ENCODE results near the gene PLCB1. TPM values are rescaled to one million over a fixed set of nuclear protein-coding genes. Genes with fewer than 3 reads are reported as not detected.
A peak's percentile ranks its signal among the peaks of the same experiment; 100 is the strongest.

Gene PLCB1
- total RNA-seq, 1 donor from 2014 or later: 10.8 TPM

DNA sequence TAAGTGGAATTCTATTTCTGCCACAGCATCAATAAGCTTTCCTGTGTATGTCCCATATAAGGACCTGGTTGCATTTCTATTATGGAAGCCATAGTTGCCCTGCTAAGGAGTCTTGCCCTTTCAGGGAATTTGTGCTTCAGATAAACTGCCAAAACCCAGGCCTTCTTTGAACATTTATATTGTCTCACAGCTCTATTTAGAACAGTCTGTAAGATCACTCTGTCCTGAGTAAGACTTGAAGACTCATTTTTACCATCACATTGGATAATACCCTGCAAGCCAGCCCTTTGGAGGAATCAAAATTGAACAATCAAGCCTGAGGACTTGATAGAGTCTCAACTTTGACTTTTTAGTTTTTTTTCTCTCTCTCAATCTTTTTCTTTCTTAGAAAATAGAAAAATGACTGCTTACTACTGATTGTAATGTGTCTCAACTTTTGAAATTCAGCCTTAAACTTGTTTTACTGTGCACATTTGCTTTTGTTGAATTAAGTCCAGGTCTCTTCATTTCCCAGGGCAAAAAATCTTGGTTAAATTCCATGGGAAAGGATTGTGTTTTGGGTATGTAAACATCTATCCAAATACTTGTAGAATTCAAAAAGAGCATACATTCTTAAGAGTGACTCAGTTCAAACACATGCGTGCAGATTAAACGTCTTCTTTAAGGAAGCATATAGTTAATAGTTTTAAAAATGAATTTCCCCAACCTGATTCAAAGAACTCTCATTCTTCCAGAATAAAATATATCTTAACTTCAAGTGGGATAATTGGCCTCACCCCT, 91.2 kb downstream of the PLCB1 start:
- H3K4me3 Mint-ChIP-seq (ENCODE audit: unreplicated experiment): peak overlapping the region; percentile 26
- H3K27me3 Mint-ChIP-seq (ENCODE audit: low read depth): no peaks in the 10 kb centered on the region
- H3K9me3 Mint-ChIP-seq (ENCODE audit: low read depth): no peaks in the 10 kb centered on the region
- H3K36me3 Mint-ChIP-seq (ENCODE audit: low read depth): no peaks in the 10 kb centered on the region
- DNase-seq (ENCODE audit: low spot score): no peak
- peak overlapping the region; percentile 83 for H3K27ac Mint-ChIP-seq (ENCODE audit: unreplicated experiment)
- H3K4me1 Mint-ChIP-seq (ENCODE audit: low read depth): peaks cover 65% of the 10 kb centered on the region
- TF ChIP-seq CTCF (IDR thresholded peaks at IDR 0.05): no peak

GRCh38 chr20:8225658-8226057, 93.6 kb downstream of the PLCB1 start:
- H3K4me1 Mint-ChIP-seq (ENCODE audit: low read depth): peaks cover 50% of the 10 kb centered on the region
- no peak overlapping the region for H3K4me3 Mint-ChIP-seq (ENCODE audit: unreplicated experiment)
- H3K36me3 Mint-ChIP-seq (ENCODE audit: low read depth): no peaks in the 10 kb centered on the region
- TF ChIP-seq CTCF (IDR thresholded peaks at IDR 0.05): no peak
- no peaks in the 10 kb centered on the region for H3K9me3 Mint-ChIP-seq (ENCODE audit: low read depth)
- H3K27me3 Mint-ChIP-seq (ENCODE audit: low read depth): no peaks in the 10 kb centered on the region
- DNase-seq (ENCODE audit: low spot score): no peak
- H3K27ac Mint-ChIP-seq (ENCODE audit: unreplicated experiment): no peak overlapping the region

GRCh38 chr20:8226106-8226505, 94.0 kb downstream of the PLCB1 start:
- H3K27ac Mint-ChIP-seq (ENCODE audit: unreplicated experiment): no peak overlapping the region
- no peak for DNase-seq (ENCODE audit: low spot score)
- H3K27me3 Mint-ChIP-seq (ENCODE audit: low read depth): no peaks in the 10 kb centered on the region
- no peak for TF ChIP-seq CTCF (IDR thresholded peaks at IDR 0.05)
- no peaks in the 10 kb centered on the region for H3K9me3 Mint-ChIP-seq (ENCODE audit: low read depth)
- peaks cover 2% of the 10 kb centered on the region for H3K36me3 Mint-ChIP-seq (ENCODE audit: low read depth)
- no peak overlapping the region for H3K4me3 Mint-ChIP-seq (ENCODE audit: unreplicated experiment)
- H3K4me1 Mint-ChIP-seq (ENCODE audit: low read depth): peaks cover 54% of the 10 kb centered on the region

DNA sequence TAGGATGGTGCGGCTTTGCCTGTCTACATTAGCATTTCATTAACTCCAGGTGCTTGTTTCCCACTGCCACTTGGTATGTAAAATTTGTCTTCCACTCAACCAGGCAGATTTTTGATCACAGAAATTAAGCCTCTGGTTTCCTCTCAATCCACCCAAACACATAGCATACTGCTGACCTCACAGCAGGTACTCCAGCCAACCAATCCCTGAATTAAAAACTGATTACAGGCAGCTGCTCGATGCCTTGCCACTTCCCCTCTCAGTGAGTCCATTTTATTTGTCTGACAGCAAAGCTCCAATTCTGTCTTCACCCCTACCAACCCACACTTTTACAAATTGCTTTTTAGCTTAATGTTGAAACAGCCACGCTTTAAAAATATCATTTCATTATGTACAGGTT, 95.2 kb downstream of the PLCB1 start:
- Mint-ChIP-seq H3K4me1 (ENCODE audit: low read depth) (peaks cover 52% of the 10 kb centered on the region), H3K27me3 (ENCODE audit: low read depth) (no peaks in the 10 kb centered on the region), H3K36me3 (ENCODE audit: low read depth) (peaks cover 2% of the 10 kb centered on the region), H3K27ac (ENCODE audit: unreplicated experiment) (no peak overlapping the region), H3K9me3 (ENCODE audit: low read depth) (no peaks in the 10 kb centered on the region), H3K4me3 (ENCODE audit: unreplicated experiment) (no peak overlapping the region)
- DNase-seq (ENCODE audit: low spot score): no peak
- no peak for TF ChIP-seq CTCF (IDR thresholded peaks at IDR 0.05)

DNA sequence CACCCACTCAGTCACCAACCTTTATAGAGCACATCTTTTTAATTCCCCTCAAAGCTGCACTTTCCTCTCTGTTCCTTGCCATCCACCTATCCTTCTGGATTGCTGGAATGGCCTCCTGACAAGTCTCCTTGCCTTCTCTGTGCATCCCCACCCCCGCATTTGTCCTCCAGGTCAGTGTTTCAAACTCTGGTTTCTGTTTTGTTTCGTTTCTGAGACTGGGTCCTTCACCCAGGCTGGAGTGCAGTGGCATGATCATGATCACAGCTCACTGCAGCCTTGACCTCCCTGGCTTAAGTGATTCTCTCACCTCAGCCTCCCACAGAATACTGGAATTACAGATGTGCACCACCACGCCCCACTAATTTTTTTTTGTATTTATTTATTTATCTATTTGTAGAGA, 96.2 kb downstream of the PLCB1 start:
- no peak for DNase-seq (ENCODE audit: low spot score)
- H3K27me3 Mint-ChIP-seq (ENCODE audit: low read depth): no peaks in the 10 kb centered on the region
- H3K9me3 Mint-ChIP-seq (ENCODE audit: low read depth): no peaks in the 10 kb centered on the region
- TF ChIP-seq CTCF (IDR thresholded peaks at IDR 0.05): no peak
- H3K4me1 Mint-ChIP-seq (ENCODE audit: low read depth): peaks cover 42% of the 10 kb centered on the region
- H3K36me3 Mint-ChIP-seq (ENCODE audit: low read depth): peaks cover 2% of the 10 kb centered on the region
- no peak overlapping the region for H3K4me3 Mint-ChIP-seq (ENCODE audit: unreplicated experiment)
- no peak overlapping the region for H3K27ac Mint-ChIP-seq (ENCODE audit: unreplicated experiment)

All from chondrocyte (in vitro differentiated cells).